OCI-LY1 (cell line): ENCODE data around the gene BHLHE40.

Experiments
- H2AFZ ChIP-seq: fragments of 200-600 bp; sonication (generic), shearing (Covaris generic); 2 replicates; pipeline ENCODE4 v1.6.0; 2014; ENCODE audit warnings: antibody characterized with exemption, mild to moderate bottlenecking, low read length
- H3F3A ChIP-seq: fragments of 200-600 bp; sonication (generic), shearing (Covaris generic); 2 replicates; pipeline ENCODE4 v1.6.0; 2014; ENCODE audit warnings: mild to moderate bottlenecking, antibody characterized with exemption, low read length, moderate library complexity; ENCODE audit not compliant: insufficient read depth
- H3K27ac ChIP-seq: fragments of 200-600 bp; sonication (generic); 2 replicates; pipeline ENCODE4 v1.5.1; 2014; ENCODE audit warnings: low read length, mixed run types, mild to moderate bottlenecking, low read depth; ENCODE audit not compliant: poor library complexity, severe bottlenecking
- H3K27me3 ChIP-seq: fragments of 200-600 bp; sonication (generic); 2 replicates; pipeline ENCODE4 v1.6.0; 2014; ENCODE audit warnings: antibody characterized with exemption, mild to moderate bottlenecking, low read length, moderate library complexity; ENCODE audit not compliant: insufficient read depth
- H3K36me3 ChIP-seq: fragments of 200-600 bp; sonication (generic); 2 replicates; pipeline ENCODE4 v1.6.1; 2014; ENCODE audit warnings: mild to moderate bottlenecking, antibody characterized with exemption, low read length, moderate library complexity, mixed read lengths; ENCODE audit not compliant: insufficient read depth
- H3K4me1 ChIP-seq: fragments of 200-600 bp; sonication (generic); 2 replicates; pipeline ENCODE4 v1.5.1; 2014; ENCODE audit warnings: mild to moderate bottlenecking, low read length, moderate library complexity; ENCODE audit not compliant: insufficient read depth, severe bottlenecking
- H3K4me2 ChIP-seq: fragments of 200-600 bp; sonication (generic), shearing (Covaris generic); 2 replicates; pipeline ENCODE4 v1.6.1; 2014; ENCODE audit warnings: low read length
- H3K4me3 ChIP-seq: fragments of 200-600 bp; sonication (generic); 2 replicates; pipeline ENCODE4 v1.5.1; 2014; ENCODE audit warnings: low read length, low read depth, mild to moderate bottlenecking, mixed read lengths; ENCODE audit not compliant: poor library complexity, severe bottlenecking
- H3K79me2 ChIP-seq: fragments of 200-600 bp; shearing (Covaris generic); 2 replicates; pipeline ENCODE4 v1.6.1; 2016; ENCODE audit warnings: mixed run types, low read length, mixed read lengths; ENCODE audit not compliant: insufficient read depth
- H3K9ac ChIP-seq: fragments of 200-600 bp; sonication (generic), shearing (Covaris generic); 2 replicates; pipeline ENCODE4 v1.6.1; 2014; ENCODE audit warnings: mild to moderate bottlenecking, low read length, mixed read lengths
- H3K9me2 ChIP-seq: fragments of 200-600 bp; sonication (generic), shearing (Covaris generic); 2 replicates; pipeline ENCODE4 v1.6.1; 2014; ENCODE audit warnings: low read depth, mild to moderate bottlenecking, low read length, mixed read lengths
- H3K9me3 ChIP-seq: fragments of 200-600 bp; shearing (Covaris generic); 2 replicates; pipeline ENCODE4 v1.6.1; 2014; ENCODE audit warnings: low read length, mixed read lengths
- H4K20me1 ChIP-seq: fragments of 200-600 bp; sonication (generic), shearing (Covaris generic); 2 replicates; pipeline ENCODE4 v1.6.0; 2016; ENCODE audit warnings: mild to moderate bottlenecking, low read length; ENCODE audit not compliant: insufficient read depth
- CTCF ChIP-seq: fragments of 200-600 bp; sonication (generic), shearing (Covaris generic); IDR thresholded peaks from 2 replicates; pipeline ENCODE4 v1.5.1; 2017; ENCODE audit warnings: mild to moderate bottlenecking, antibody characterized with exemption, low read length, moderate library complexity, mixed read lengths
- EZH2 ChIP-seq: fragments of 200-600 bp; sonication (generic), shearing (Covaris generic); IDR thresholded peaks from 2 replicates; pipeline ENCODE4 v1.8.0; 2017; ENCODE audit warnings: borderline replicate concordance, mixed run types, mild to moderate bottlenecking, antibody characterized with exemption, low read length, moderate library complexity, mixed read lengths

BHLHE40 gene

DNA sequence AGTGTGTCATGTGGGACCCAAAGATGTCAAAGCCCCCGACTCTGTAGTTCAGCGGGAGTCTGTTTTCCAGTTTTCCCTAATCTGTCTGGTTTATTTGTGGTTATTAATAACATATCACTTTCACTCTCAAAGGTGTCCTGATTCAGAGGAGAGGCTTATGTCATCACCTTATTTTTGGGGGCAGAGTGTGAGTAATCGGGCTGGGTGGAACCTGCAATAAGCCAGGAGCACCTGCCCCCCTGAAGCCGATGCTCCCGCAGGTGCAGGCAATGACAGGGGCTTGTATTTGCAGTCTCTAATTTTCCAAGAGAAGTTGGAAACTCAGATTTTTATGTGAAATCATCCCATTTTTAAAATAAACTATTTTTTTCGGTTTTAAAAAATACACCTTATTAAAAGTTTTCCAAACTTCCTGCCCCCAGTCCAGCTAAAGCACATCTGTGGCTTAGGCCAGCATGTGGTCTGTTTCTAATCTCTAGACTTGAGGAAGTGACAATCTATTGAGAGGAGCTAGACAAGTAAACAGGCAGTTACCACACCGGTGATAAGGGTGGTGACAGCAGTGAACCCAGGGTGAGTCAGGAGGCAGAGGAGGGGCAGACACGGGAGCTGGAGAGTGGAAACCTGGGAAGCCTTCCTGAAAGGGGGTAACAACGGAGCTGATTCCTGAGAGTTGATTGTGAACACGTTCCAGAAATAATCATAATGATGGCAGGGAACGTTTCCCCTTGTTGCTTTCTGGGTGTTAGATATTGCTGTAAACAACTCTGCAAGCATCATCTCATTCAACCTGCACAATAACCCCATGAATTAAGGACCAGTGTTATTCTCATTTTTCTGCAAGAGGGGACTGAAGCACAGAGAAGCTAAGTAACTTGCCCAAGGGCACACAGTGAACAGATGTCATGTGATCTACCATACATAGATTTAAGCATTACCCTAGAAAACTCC is 37.2 kb downstream of the BHLHE40 start:
- Histone ChIP-seq H3K9me3 (no peaks in the 10 kb centered on the region), H3K4me1 (peaks cover 6% of the 10 kb centered on the region), H3K9ac (no peak overlapping the region), H3F3A (no peaks in the 10 kb centered on the region), H3K9me2 (no peaks in the 10 kb centered on the region), H3K4me2 (no peak overlapping the region), H3K27me3 (peaks cover 6% of the 10 kb centered on the region; the same call in 1 of the 2 replicates), H4K20me1 (no peaks in the 10 kb centered on the region), H3K79me2 (no peaks in the 10 kb centered on the region), H3K4me3 (no peak overlapping the region), H3K27ac (no peak overlapping the region), H3K36me3 (no peaks in the 10 kb centered on the region), H2AFZ (no peak overlapping the region)
- TF ChIP-seq CTCF (no peak), EZH2 (no peak)

DNA sequence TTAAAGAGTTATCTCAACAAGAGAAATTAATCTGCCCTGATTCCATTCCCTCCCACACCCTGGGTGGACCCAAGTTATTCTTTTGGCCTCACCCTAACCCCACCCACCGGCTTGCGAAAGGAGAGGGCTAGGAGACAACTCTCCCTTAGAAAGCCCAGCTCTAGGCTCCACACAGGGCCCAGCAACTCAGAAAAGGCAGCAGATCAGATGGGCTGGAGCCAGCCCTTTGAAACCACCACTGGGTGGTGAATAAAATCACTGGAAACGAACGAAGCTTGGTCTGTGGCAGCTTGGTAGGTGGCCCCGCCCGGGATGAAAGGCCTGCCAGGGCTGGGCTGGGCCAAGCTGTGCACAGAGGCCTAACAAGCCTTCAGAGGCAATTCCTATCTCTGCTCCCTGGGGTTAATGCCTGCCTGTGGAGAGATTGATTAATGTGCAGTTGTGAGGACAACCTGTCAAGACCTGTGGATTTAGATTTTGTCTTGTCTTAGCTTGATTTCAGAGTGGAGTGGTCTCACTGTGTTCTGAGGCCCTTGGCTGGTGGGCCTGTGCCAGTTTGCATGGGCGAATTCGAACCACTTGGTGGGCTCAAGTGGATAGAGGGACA is 38.8 kb downstream of the BHLHE40 start:
- Histone ChIP-seq H3K27me3 (peaks cover 3% of the 10 kb centered on the region; the same call in 1 of the 2 replicates), H3K4me2 (no peak overlapping the region), H2AFZ (no peak overlapping the region), H4K20me1 (no peaks in the 10 kb centered on the region), H3K4me3 (no peak overlapping the region), H3K9me2 (no peaks in the 10 kb centered on the region), H3K79me2 (no peaks in the 10 kb centered on the region), H3K27ac (no peak overlapping the region), H3K36me3 (no peaks in the 10 kb centered on the region), H3K4me1 (no peaks in the 10 kb centered on the region), H3K9ac (no peak overlapping the region), H3F3A (no peaks in the 10 kb centered on the region), H3K9me3 (no peaks in the 10 kb centered on the region)
- TF ChIP-seq CTCF (no peak), EZH2 (no peak)

DNA sequence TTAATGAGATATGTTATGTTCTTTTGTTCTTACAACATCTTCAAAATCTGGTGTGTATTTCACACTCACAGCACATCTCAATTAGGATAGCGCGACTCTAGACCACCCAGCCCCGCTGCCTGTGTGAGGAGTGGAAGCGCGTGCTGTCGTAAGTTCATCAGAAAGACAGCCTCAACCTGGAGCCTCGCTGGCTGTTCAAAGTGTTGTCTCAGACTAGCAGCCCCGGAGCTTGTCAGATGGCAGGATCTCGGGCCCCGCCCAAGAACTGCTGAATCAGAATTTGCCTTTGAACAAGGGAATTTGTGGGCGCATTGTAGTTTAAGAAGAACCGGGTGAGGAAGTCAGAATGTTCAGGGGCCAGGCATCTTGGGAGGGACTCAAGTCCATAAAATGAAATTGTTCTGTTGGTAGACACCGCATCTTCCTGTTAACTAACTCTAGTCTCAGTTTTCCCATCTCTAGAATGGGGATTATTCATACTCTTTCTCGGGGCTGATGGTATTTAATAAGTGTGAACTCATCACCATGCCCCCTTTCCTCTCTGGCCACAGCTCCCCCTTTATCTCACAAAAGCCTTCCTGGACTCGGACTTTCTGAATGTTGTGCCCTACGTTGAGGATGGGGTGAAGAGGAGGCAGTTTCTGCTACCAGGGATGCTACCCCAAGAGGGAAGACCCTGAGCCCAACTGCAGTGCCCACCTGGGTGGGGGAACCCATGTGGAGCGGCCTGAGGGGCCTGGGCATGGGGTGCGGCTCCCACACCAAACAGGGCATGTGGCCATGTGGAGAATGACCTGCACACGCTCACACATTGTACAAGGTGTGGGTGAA is 40.4 kb downstream of the BHLHE40 start:
- Histone ChIP-seq H3K4me1 (no peaks in the 10 kb centered on the region), H3K4me2 (no peak overlapping the region), H2AFZ (no peak overlapping the region), H3K9me2 (no peaks in the 10 kb centered on the region), H3K4me3 (no peak overlapping the region), H3K27ac (no peak overlapping the region), H3K79me2 (no peaks in the 10 kb centered on the region), H3K27me3 (peaks cover 3% of the 10 kb centered on the region; the same call in 1 of the 2 replicates), H4K20me1 (no peaks in the 10 kb centered on the region), H3F3A (no peaks in the 10 kb centered on the region), H3K36me3 (no peaks in the 10 kb centered on the region), H3K9me3 (no peaks in the 10 kb centered on the region), H3K9ac (no peak overlapping the region)
- TF ChIP-seq EZH2 (no peak), CTCF (no peak)
